ENCODE results near the gene ARHGAP9.
A peak's percentile ranks its signal among the peaks of the same experiment; 100 is the strongest.
"Not testable (repeated sequence)": the region's sequence is repeated elsewhere in the genome, so short reads cannot be mapped to it uniquely, and the experiment has no call there.

The ARHGAP9 gene

GRCh38 chr12:57431654-57432188, 47.9 kb downstream of the ARHGAP9 start:
- DNase-seq, result no peak

DNA sequence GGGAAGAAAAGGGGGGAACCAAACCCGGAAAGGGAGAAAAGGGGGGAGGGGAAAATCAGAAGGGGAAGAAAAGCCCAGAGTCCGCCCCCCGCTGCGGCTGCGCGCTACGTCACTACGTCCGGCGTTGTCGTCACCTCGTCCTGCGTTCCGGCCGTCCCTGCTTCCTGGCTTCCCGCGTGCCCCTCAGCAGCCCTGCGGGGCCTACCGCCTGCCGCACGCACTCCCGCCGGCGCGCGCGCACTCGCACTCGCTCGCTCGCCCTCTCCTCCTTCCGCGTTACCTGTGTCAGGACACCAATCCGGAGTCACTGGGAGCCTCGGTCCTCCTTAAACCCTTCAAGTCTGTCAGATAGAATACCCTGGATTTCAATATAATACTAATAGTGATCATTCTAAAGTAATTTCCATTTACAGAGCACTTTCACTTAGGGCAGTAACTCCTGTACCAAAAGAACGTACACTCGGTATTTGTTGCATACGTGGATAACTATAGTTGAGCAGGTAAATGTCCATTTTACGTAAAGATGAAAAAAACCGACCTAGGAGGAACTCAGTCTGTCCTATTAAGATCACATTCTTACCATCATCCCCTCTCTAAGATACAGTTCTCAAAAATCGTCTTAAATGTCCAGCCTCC, 48.6 kb downstream of the ARHGAP9 start, which contains the start of gene R3HDM2:
R3HDM2 (minus strand) TSS at position 113 of the 636 bp plus-strand sequence. CDS start 120,615 bp downstream, outside the sequence.
- DNase-seq, result peak; percentile 91

DNA sequence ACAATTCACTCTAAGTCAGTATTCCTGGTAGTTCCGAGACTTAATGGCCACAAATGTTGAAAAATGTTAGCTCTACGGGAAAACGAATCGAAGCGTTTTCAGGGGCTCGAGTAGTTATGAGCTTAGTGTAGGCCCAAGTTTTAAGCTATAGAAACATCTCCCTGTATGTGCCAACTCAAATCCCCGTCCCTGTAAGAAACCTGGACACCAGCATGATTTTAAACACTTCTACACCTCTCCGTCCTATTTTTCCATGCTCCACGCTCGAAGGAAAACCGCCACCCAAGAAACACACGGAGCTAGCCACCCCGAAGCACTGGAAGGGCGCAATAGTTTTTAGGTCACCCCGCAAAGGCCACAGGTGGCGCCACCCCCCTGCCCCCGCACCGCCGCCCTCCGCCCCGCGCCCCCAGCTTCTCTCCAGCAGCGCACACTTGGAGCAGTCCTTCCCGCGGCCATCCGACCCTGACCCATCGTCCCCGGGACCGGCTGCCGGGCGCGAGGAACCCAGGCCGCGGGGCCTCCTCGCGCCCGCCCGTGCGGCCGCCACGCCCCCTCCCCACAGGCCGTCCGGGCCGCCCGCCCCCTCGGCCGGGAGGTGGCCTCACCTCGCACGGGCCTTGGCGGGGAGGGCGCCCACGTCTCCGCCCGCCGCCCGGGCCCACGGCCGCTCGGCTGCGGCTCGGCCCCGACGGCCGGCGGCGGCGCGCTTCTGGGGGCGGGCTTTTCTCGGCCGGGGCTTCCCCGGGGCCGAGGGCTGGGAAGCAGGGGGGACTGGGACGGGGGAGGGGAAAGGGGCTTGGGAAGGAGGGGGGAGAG, 49.3 kb downstream of the ARHGAP9 start:
- DNase-seq, result peak; percentile 70

DNA sequence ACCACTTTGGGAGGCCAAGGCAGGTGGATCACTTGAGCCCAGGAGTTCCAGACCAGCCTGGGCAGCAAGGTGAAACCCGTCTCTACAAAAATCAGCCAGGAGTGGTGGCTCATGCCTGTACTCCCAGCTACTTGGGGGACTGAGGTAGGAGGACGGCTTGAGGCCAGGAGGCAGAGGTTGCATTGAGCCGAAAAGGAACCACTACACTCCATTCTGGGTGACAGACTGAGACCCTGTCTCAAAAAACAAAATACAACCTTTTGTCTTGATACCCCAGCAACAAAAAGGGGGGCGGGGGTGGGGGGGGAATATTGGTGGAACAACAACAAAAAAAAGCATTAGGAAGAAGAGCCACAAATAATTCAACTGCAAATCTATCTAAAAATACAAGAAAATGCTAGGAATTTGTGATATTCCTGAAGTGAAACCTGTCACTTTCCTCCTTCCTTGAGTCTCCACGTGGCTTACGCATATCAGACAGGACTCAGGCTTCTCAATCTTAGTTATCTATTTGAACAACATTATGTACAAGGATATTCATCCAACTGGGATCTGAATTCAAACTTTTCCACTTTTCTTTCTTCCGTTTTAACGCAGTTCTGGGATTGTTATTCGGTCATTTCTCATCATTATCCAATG, 50.1 kb downstream of the ARHGAP9 start:
- no peak for DNase-seq

- no peak for DNase-seq
Observed at GRCh38 chr12:57428965-57429364, 50.7 kb downstream of the ARHGAP9 start.

GRCh38 chr12:57426948-57427347, 52.7 kb downstream of the ARHGAP9 start:
- not testable (repeated sequence) for DNase-seq

Measured in NCI-H1436 (cell line).